Testis (tissue), 3 donors: ENCODE results near the gene CX3CR1. TPM values are rescaled to one million over a fixed set of nuclear protein-coding genes. Genes with fewer than 3 reads are reported as not detected.

ENCODE experiments used
- DNase-seq: peaks from one replicate; pipeline ENCODE4 v3.0.0-alpha.2; 2019
- H3K27ac ChIP-seq, 2 donors: fragments of 200-600 bp; sonication (generic); one replicate each; pipeline ENCODE4 v1.5.1; 2019
- H3K27me3 ChIP-seq: fragments of 200-600 bp; sonication (generic); one replicate; pipeline ENCODE4 v1.5.1; 2019
- H3K36me3 ChIP-seq: fragments of 200-600 bp; sonication (generic); one replicate; pipeline ENCODE4 v1.5.1; 2017; ENCODE audit warnings: low read depth; ENCODE audit errors: missing control alignments
- H3K4me1 ChIP-seq: fragments of 200-600 bp; sonication (generic); one replicate; pipeline ENCODE4 v1.5.1; 2019
- H3K4me3 ChIP-seq, 2 donors: fragments of 200-600 bp; sonication (generic); one replicate each; pipeline ENCODE4 v1.5.1; 2017 to 2019
- H3K9me3 ChIP-seq: fragments of 200-600 bp; sonication (generic); one replicate; pipeline ENCODE4 v1.5.1; 2017
- CTCF ChIP-seq, 3 experiments: fragments of 450-650 bp in 2 of 3; fragments of 200-600 bp in 1 of 3; sonication (generic) in 1 of 3; IDR thresholded peaks; one replicate each; pipeline ENCODE4 v1.5.1; 2016 to 2019; ENCODE audit warnings: antibody characterized with exemption in 3 of 3, mild to moderate bottlenecking in 2 of 3, moderate library complexity in 1 of 3
- POLR2A ChIP-seq: fragments of 450-650 bp; IDR thresholded peaks from one replicate; pipeline ENCODE4 v1.6.1; 2017; ENCODE audit warnings: antibody characterized with exemption, mild to moderate bottlenecking, moderate library complexity
- WGBS, 2 donors: methylation state at CpG; one replicate each; pipeline ENCODE4 v1.1.5; 2018; 5-methylcytosine and 5-hydroxymethylcytosine counted together
- intact Hi-C: fragments of 100-400 bp; cut with DNase I; formaldehyde crosslinking; loops from one replicate; pipeline ENCODE4 v1.15.1; 2023; ENCODE audit warnings: low total_unique reads
- polyA plus RNA-seq: library from polyadenylated mRNA; stranded (reverse); fragments of 350-450 nt; fragmentation: Illumina TruSeq; extraction: RNeasy Lipid Tissue Mini Kit (QIAGEN cat#74804); gene quantifications from one replicate; pipeline ENCODE4 v1.2.3, GENCODE V29; 2014; ENCODE audit warnings: low read depth, low replicate concordance; ENCODE audit not compliant: insufficient read depth
- total RNA-seq, 2 donors: library from RNA; depleted of rRNA; stranded (reverse); fragments of >200 nt; gene quantifications; one replicate each; pipeline ENCODE4 v1.2.3, GENCODE V29; 2016

Gene CX3CR1
- total and polyA plus RNA-seq, 3 donors from 2014 or later = 1.4 to 3.5 (median 2.0) TPM

GRCh38 chr3:39271363-39271914 lies 8.4 kb downstream of the CX3CR1 start:
- 94 to 95% methylated on average over 6 of the region's 6 CpGs for WGBS, 2 donors
- Histone ChIP-seq H3K27me3 (no peaks in the 10 kb centered on the region), H3K36me3 (no peaks in the 10 kb centered on the region), H3K4me3 (no peak overlapping the region), H3K4me1 (no peaks in the 10 kb centered on the region), H3K27ac (no peak overlapping the region), H3K9me3 (no peaks in the 10 kb centered on the region)
- intact Hi-C loops = no loop called here
- no peak for TF ChIP-seq CTCF (IDR thresholded peaks at IDR 0.05)
- no peak for TF ChIP-seq POLR2A
- DNase-seq = no peak

GRCh38 chr3:39269528-39269927 lies 10.3 kb downstream of the CX3CR1 start:
- intact Hi-C loops = no loop called here
- H3K27ac ChIP-seq = no peak overlapping the region

GRCh38 chr3:39268549-39268900 lies 11.3 kb downstream of the CX3CR1 start:
- Histone ChIP-seq H3K4me1 (no peaks in the 10 kb centered on the region), H3K4me3 (no peak overlapping the region), H3K27me3 (no peaks in the 10 kb centered on the region), H3K9me3 (no peaks in the 10 kb centered on the region), H3K36me3 (no peaks in the 10 kb centered on the region), H3K27ac (no peak overlapping the region)
- intact Hi-C loops = no loop called here
- 76 to 84% methylated on average over 7 of the region's 7 CpGs for WGBS, 2 donors
- no peak for DNase-seq
- no peak for TF ChIP-seq POLR2A
- no peak for TF ChIP-seq CTCF (IDR thresholded peaks at IDR 0.05)

More at GRCh38 chr3:39269528-39269927, 10.3 kb downstream of the CX3CR1 start:
- no peaks in the 10 kb centered on the region for H3K36me3 ChIP-seq
- no peaks in the 10 kb centered on the region for H3K4me1 ChIP-seq
- H3K9me3 ChIP-seq = no peaks in the 10 kb centered on the region
- H3K4me3 ChIP-seq = no peak overlapping the region
- no peaks in the 10 kb centered on the region for H3K27me3 ChIP-seq
- 84 to 87% methylated on average over 4 of the region's 4 CpGs for WGBS, 2 donors
- DNase-seq = no peak
- TF ChIP-seq POLR2A (no peak), CTCF (IDR thresholded peaks at IDR 0.05) (no peak)

- Histone ChIP-seq H3K27me3 (no peaks in the 10 kb centered on the region), H3K27ac (no peak overlapping the region), H3K36me3 (no peaks in the 10 kb centered on the region), H3K4me3 (no peak overlapping the region), H3K9me3 (no peaks in the 10 kb centered on the region), H3K4me1 (no peaks in the 10 kb centered on the region)
- no peak for TF ChIP-seq POLR2A
- no peak for TF ChIP-seq CTCF (IDR thresholded peaks at IDR 0.05)
- intact Hi-C loops = no loop called here
- WGBS, 2 donors = 71 to 77% methylated on average over 15 of the region's 15 CpGs
- no peak for DNase-seq
These were observed 11.9 kb downstream of the CX3CR1 start for GRCh38 chr3:39267631-39268548.
